OCI-LY1 (cell line): ENCODE data around the gene MRPL52.
"Not testable (repeated sequence)": the region's sequence is repeated elsewhere in the genome, so short reads cannot be mapped to it uniquely, and the experiment has no call there.

ENCODE experiments used
- H2AFZ ChIP-seq: fragments of 200-600 bp; sonication (generic), shearing (Covaris generic); 2 replicates; pipeline ENCODE4 v1.6.0; 2014; ENCODE audit warnings: antibody characterized with exemption, mild to moderate bottlenecking, low read length
- H3F3A ChIP-seq: fragments of 200-600 bp; sonication (generic), shearing (Covaris generic); 2 replicates; pipeline ENCODE4 v1.6.0; 2014; ENCODE audit warnings: mild to moderate bottlenecking, antibody characterized with exemption, low read length, moderate library complexity; ENCODE audit not compliant: insufficient read depth
- H3K27ac ChIP-seq: fragments of 200-600 bp; sonication (generic); 2 replicates; pipeline ENCODE4 v1.5.1; 2014; ENCODE audit warnings: low read length, mixed run types, mild to moderate bottlenecking, low read depth; ENCODE audit not compliant: poor library complexity, severe bottlenecking
- H3K27me3 ChIP-seq: fragments of 200-600 bp; sonication (generic); 2 replicates; pipeline ENCODE4 v1.6.0; 2014; ENCODE audit warnings: antibody characterized with exemption, mild to moderate bottlenecking, low read length, moderate library complexity; ENCODE audit not compliant: insufficient read depth
- H3K36me3 ChIP-seq: fragments of 200-600 bp; sonication (generic); 2 replicates; pipeline ENCODE4 v1.6.1; 2014; ENCODE audit warnings: mild to moderate bottlenecking, antibody characterized with exemption, low read length, moderate library complexity, mixed read lengths; ENCODE audit not compliant: insufficient read depth
- H3K4me1 ChIP-seq: fragments of 200-600 bp; sonication (generic); 2 replicates; pipeline ENCODE4 v1.5.1; 2014; ENCODE audit warnings: mild to moderate bottlenecking, low read length, moderate library complexity; ENCODE audit not compliant: insufficient read depth, severe bottlenecking
- H3K4me2 ChIP-seq: fragments of 200-600 bp; sonication (generic), shearing (Covaris generic); 2 replicates; pipeline ENCODE4 v1.6.1; 2014; ENCODE audit warnings: low read length
- H3K4me3 ChIP-seq: fragments of 200-600 bp; sonication (generic); 2 replicates; pipeline ENCODE4 v1.5.1; 2014; ENCODE audit warnings: low read length, low read depth, mild to moderate bottlenecking, mixed read lengths; ENCODE audit not compliant: poor library complexity, severe bottlenecking
- H3K79me2 ChIP-seq: fragments of 200-600 bp; shearing (Covaris generic); 2 replicates; pipeline ENCODE4 v1.6.1; 2016; ENCODE audit warnings: mixed run types, low read length, mixed read lengths; ENCODE audit not compliant: insufficient read depth
- H3K9ac ChIP-seq: fragments of 200-600 bp; sonication (generic), shearing (Covaris generic); 2 replicates; pipeline ENCODE4 v1.6.1; 2014; ENCODE audit warnings: mild to moderate bottlenecking, low read length, mixed read lengths
- H3K9me2 ChIP-seq: fragments of 200-600 bp; sonication (generic), shearing (Covaris generic); 2 replicates; pipeline ENCODE4 v1.6.1; 2014; ENCODE audit warnings: low read depth, mild to moderate bottlenecking, low read length, mixed read lengths
- H3K9me3 ChIP-seq: fragments of 200-600 bp; shearing (Covaris generic); 2 replicates; pipeline ENCODE4 v1.6.1; 2014; ENCODE audit warnings: low read length, mixed read lengths
- H4K20me1 ChIP-seq: fragments of 200-600 bp; sonication (generic), shearing (Covaris generic); 2 replicates; pipeline ENCODE4 v1.6.0; 2016; ENCODE audit warnings: mild to moderate bottlenecking, low read length; ENCODE audit not compliant: insufficient read depth
- EZH2 ChIP-seq: fragments of 200-600 bp; sonication (generic), shearing (Covaris generic); IDR thresholded peaks from 2 replicates; pipeline ENCODE4 v1.8.0; 2017; ENCODE audit warnings: borderline replicate concordance, mixed run types, mild to moderate bottlenecking, antibody characterized with exemption, low read length, moderate library complexity, mixed read lengths
- TF ChIP-seq, protein P1 (sequence below): fragments of 200-600 bp; sonication (generic), shearing (Covaris generic); IDR thresholded peaks from 2 replicates; pipeline ENCODE4 v1.5.1; 2017; ENCODE audit warnings: mild to moderate bottlenecking, antibody characterized with exemption, low read length, moderate library complexity, mixed read lengths

The MRPL52 gene

DNA sequence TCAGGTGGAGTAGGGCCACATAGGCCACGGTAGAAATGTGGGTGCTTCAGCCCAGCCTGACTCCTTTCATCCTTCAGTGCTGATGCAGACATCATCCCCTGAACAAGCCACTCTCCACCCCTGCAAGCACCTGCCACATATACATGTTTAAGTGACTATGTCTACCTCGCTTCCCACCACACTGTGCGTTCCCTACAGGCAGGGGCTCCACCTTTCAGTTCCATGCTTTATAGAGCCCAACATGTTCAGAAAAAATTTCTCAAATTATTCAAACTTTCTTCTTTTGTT, 26.1 kb upstream of the MRPL52 start:
- TF ChIP-seq, protein P1, sequence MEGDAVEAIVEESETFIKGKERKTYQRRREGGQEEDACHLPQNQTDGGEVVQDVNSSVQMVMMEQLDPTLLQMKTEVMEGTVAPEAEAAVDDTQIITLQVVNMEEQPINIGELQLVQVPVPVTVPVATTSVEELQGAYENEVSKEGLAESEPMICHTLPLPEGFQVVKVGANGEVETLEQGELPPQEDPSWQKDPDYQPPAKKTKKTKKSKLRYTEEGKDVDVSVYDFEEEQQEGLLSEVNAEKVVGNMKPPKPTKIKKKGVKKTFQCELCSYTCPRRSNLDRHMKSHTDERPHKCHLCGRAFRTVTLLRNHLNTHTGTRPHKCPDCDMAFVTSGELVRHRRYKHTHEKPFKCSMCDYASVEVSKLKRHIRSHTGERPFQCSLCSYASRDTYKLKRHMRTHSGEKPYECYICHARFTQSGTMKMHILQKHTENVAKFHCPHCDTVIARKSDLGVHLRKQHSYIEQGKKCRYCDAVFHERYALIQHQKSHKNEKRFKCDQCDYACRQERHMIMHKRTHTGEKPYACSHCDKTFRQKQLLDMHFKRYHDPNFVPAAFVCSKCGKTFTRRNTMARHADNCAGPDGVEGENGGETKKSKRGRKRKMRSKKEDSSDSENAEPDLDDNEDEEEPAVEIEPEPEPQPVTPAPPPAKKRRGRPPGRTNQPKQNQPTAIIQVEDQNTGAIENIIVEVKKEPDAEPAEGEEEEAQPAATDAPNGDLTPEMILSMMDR, result no peak
- TF ChIP-seq EZH2, result no peak
- Histone ChIP-seq H3K27ac (peak overlapping the region; percentile 30), H3K9me2 (no peaks in the 10 kb centered on the region), H3K27me3 (no peaks in the 10 kb centered on the region), H3K4me2 (peak overlapping the region; percentile 13; the same call in 1 of the 2 replicates), H2AFZ (no peak overlapping the region), H3K9me3 (no peaks in the 10 kb centered on the region), H3K4me1 (peaks cover 24% of the 10 kb centered on the region), H3K4me3 (no peak overlapping the region), H4K20me1 (no peaks in the 10 kb centered on the region), H3F3A (no peaks in the 10 kb centered on the region), H3K79me2 (no peaks in the 10 kb centered on the region), H3K9ac (no peak overlapping the region), H3K36me3 (no peaks in the 10 kb centered on the region)

DNA sequence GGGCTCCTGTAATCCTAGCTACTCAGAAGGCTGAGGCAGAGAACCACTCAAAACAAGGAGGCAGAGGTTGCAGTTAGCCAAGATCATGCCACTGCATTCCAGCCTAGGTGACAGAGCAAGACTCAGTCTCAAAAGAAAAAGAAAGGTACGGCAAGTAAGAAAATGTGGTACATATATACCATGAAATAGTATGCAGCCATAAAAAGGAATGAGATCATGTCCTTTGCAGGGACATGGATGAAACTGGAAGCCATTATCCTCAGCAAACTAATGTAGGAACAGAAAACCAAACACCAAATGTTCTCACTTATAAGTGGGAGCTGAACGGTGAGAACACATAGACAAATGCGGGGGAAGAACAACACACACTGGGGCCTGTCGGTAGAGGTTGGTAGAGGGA, 24.5 kb upstream of the MRPL52 start:
- H3K9ac ChIP-seq, result not testable (repeated sequence)

DNA sequence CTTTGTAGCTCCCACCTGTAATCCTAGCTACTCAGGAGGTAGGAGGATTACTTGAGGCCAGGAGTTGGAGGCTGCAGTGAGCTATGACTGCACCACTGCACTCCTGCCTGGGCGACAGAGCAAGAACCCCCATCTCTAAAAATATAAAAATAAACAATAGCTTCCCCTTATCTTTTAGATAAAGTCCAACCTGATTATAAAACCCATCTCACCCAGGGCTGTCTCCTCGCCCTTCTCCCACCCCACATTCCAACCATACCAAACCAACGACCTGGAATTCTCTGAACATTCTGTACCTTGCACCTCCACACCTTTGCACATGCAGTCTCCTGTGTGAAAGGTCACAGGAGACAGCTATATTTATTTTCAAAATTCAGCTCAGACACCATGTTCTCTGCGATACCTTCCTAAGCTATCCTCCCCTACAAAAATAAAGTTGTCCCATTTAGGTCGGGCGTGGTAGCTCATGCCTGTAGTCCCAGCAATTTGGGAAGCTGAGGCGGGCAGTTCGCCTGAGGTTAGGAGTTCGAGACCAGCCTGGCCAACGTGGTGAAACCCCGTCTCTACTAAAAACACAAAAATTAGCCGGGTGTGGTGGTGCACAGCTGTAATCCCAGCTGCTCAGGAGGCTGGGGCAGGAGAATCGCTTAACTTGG, 22.1 kb upstream of the MRPL52 start:
- no peak overlapping the region for H3K4me2 ChIP-seq
- peaks cover 36% of the 10 kb centered on the region for H3K4me1 ChIP-seq
- no peaks in the 10 kb centered on the region for H3F3A ChIP-seq

More for the DNA sequence above, 24.5 kb upstream of the MRPL52 start:
- not testable (repeated sequence) for H3K27me3 ChIP-seq, H3K36me3 ChIP-seq, H3K9me2 ChIP-seq, H2AFZ ChIP-seq, H3K79me2 ChIP-seq, H4K20me1 ChIP-seq, H3K27ac ChIP-seq, H3K9me3 ChIP-seq, H3K4me3 ChIP-seq, H3F3A ChIP-seq, H3K4me2 ChIP-seq
- peaks cover 24% of the 10 kb centered on the region for H3K4me1 ChIP-seq

More for the DNA sequence above, 22.1 kb upstream of the MRPL52 start:
- Histone ChIP-seq H3K9ac (no peak overlapping the region), H3K27ac (peak overlapping the region; percentile 10), H3K9me2 (no peaks in the 10 kb centered on the region), H3K79me2 (no peaks in the 10 kb centered on the region), H2AFZ (no peak overlapping the region), H3K36me3 (no peaks in the 10 kb centered on the region), H3K9me3 (no peaks in the 10 kb centered on the region), H4K20me1 (no peaks in the 10 kb centered on the region), H3K4me3 (no peak overlapping the region), H3K27me3 (no peaks in the 10 kb centered on the region)
- no peak for TF ChIP-seq EZH2
- TF ChIP-seq, protein P1, result no peak
